GM11168 (cell line): ENCODE results near the gene INPP5B.

Source experiments
- in situ Hi-C: fragments of 300-500 bp; cut with MboI; formaldehyde crosslinking; loops from one replicate; pipeline ENCODE4 v1.12.0; 2022; ENCODE audit warnings: low sequenced_read_pairs; ENCODE audit not compliant: unreplicated experiment

Gene INPP5B

GRCh38 chr1:37879865-37880264, 67.0 kb downstream of the INPP5B start:
- in situ Hi-C loops: loop anchor here (10.0 kb wide), 1 partner anchor 105 kb away; no protein-coding TSS in a partner anchor

GRCh38 chr1:37878071-37878470, 68.8 kb downstream of the INPP5B start:
- in situ Hi-C loops: no loop called here

GRCh38 chr1:37875833-37876232, 71.0 kb downstream of the INPP5B start:
- in situ Hi-C loops: no loop called here

- in situ Hi-C loops: no loop called here
Observed at GRCh38 chr1:37872692-37873091, 74.2 kb downstream of the INPP5B start.

- in situ Hi-C loops: no loop called here
Observed at GRCh38 chr1:37868466-37868865, 78.4 kb downstream of the INPP5B start.

GRCh38 chr1:37867784-37868183, 79.1 kb downstream of the INPP5B start:
- in situ Hi-C loops: no loop called here

- in situ Hi-C loops: no loop called here
Observed at GRCh38 chr1:37866491-37866890, 80.4 kb downstream of the INPP5B start.

GRCh38 chr1:37865348-37866120, 81.3 kb downstream of the INPP5B start:
- in situ Hi-C loops: no loop called here

GRCh38 chr1:37862330-37862729, 84.5 kb downstream of the INPP5B start:
- in situ Hi-C loops: no loop called here

- in situ Hi-C loops: no loop called here
Observed at GRCh38 chr1:37861151-37861550, 85.7 kb downstream of the INPP5B start.

- in situ Hi-C loops: no loop called here
Observed at GRCh38 chr1:37860346-37860666, 86.5 kb downstream of the INPP5B start.

- in situ Hi-C loops: no loop called here
Observed at GRCh38 chr1:37859507-37860345, 87.1 kb downstream of the INPP5B start, which contains the start of gene MTF1. Gene MTF1 (minus strand): TSS chr1:37859592. CDS start chr1:37857658, 1,934 bp downstream.

GRCh38 chr1:37858931-37859506, 87.8 kb downstream of the INPP5B start:
- in situ Hi-C loops: no loop called here

GRCh38 chr1:37854406-37854805, 92.4 kb downstream of the INPP5B start:
- in situ Hi-C loops: no loop called here

- in situ Hi-C loops: no loop called here
Observed at GRCh38 chr1:37853157-37853556, 93.7 kb downstream of the INPP5B start.

GRCh38 chr1:37851782-37852210, 95.1 kb downstream of the INPP5B start:
- in situ Hi-C loops: no loop called here

- in situ Hi-C loops: no loop called here
Observed at GRCh38 chr1:37851262-37851661, 95.6 kb downstream of the INPP5B start.

- in situ Hi-C loops: no loop called here
Observed at GRCh38 chr1:37850352-37850955, 96.4 kb downstream of the INPP5B start.

GRCh38 chr1:37849480-37849879, 97.4 kb downstream of the INPP5B start:
- in situ Hi-C loops: no loop called here

- in situ Hi-C loops: no loop called here
Observed at GRCh38 chr1:37846647-37847339, 100.1 kb downstream of the INPP5B start.
